Aorta (tissue), 5 donors: ENCODE results near the gene CPN2. TPM values are rescaled to one million over a fixed set of nuclear protein-coding genes. Genes with fewer than 3 reads are reported as not detected.
A peak's percentile ranks its signal among the peaks of the same experiment; 100 is the strongest.

ENCODE experiments used
- ATAC-seq: fragments of 200-7000 bp; cut with Tn5 transposase; one replicate; pipeline ENCODE4 v1.9.1; 2022; ENCODE audit warnings: moderate library complexity; ENCODE audit not compliant: low FRiP score
- DNase-seq, 2 donors: peaks; one replicate each; pipeline ENCODE4 v3.0.0-alpha.2; 2020
- H3K27ac ChIP-seq, 2 donors: one replicate each; pipeline ENCODE4 v1.5.1; 2013; ENCODE audit warnings: low read length in 2 of 2, mild to moderate bottlenecking in 2 of 2, moderate library complexity in 2 of 2, control low read depth in 1 of 2, inconsistent platforms in 1 of 2, low read depth in 1 of 2
- H3K27me3 ChIP-seq, 2 donors: one replicate each; pipeline ENCODE4 v1.6.1; 2013; ENCODE audit warnings: control low read depth in 1 of 2, low read length in 1 of 2, mild to moderate bottlenecking in 1 of 2, moderate library complexity in 1 of 2; ENCODE audit not compliant: insufficient read depth in 2 of 2, control insufficient read depth in 1 of 2
- H3K36me3 ChIP-seq, 2 donors: one replicate each; pipeline ENCODE4 v1.6.1; 2013; ENCODE audit warnings: control low read depth in 1 of 2, low read length in 1 of 2, mild to moderate bottlenecking in 1 of 2; ENCODE audit not compliant: insufficient read depth in 2 of 2, control insufficient read depth in 1 of 2
- H3K4me1 ChIP-seq, 2 donors: one replicate each; pipeline ENCODE4 v1.6.1; 2013; ENCODE audit warnings: low read length in 2 of 2, control low read depth in 1 of 2, mild to moderate bottlenecking in 1 of 2, moderate library complexity in 1 of 2; ENCODE audit not compliant: insufficient read depth in 2 of 2, control insufficient read depth in 1 of 2
- H3K4me3 ChIP-seq, 2 donors: one replicate each; pipeline ENCODE4 v1.5.1; 2013; ENCODE audit warnings: low read length in 2 of 2, control low read depth in 1 of 2, mild to moderate bottlenecking in 1 of 2
- H3K9me3 ChIP-seq: one replicate; pipeline ENCODE4 v1.6.1; 2013; ENCODE audit warnings: mild to moderate bottlenecking, low read length; ENCODE audit not compliant: control insufficient read depth
- WGBS, 2 donors: extraction: QIAGEN DNeasy Blood & Tissue Kit; methylation state at CpG; one replicate each; pipeline ENCODE4 v1.1.7; 2013; 5-methylcytosine and 5-hydroxymethylcytosine counted together
- intact Hi-C, 2 donors: fragments of 100-400 bp; cut with DNase I; formaldehyde crosslinking; loops; one replicate each; pipeline versions ENCODE4 v1.14.2 to v1.15.0; 2022
- polyA plus RNA-seq, 2 donors: library from polyadenylated mRNA; stranded (reverse); fragments of 200-250 nt; gene quantifications; one replicate each; pipeline ENCODE4 v1.2.3, GENCODE V29; 2013
- total RNA-seq, 2 donors: library from RNA; stranded (reverse); fragmentation: NEBNext Ultra II Directional; extraction: Animal tissue kit (Norgen Biotek cat#: 25700); gene quantifications; one replicate each; pipeline ENCODE4 v1.2.1, GENCODE V29; 2021
- donor health status: healthy with polysubstance abuse.
- donor health status: Bipolar disorder and iron deficiency.
- donor health status: DM: no; HTN: no; CAD: no.
- donor health status: DM: no; HTN: no; CAD: no.
- donor health status: DM: yes; HTN: yes; CAD: no.

Gene CPN2
- total and polyA plus RNA-seq, 4 donors, result not detected

DNA sequence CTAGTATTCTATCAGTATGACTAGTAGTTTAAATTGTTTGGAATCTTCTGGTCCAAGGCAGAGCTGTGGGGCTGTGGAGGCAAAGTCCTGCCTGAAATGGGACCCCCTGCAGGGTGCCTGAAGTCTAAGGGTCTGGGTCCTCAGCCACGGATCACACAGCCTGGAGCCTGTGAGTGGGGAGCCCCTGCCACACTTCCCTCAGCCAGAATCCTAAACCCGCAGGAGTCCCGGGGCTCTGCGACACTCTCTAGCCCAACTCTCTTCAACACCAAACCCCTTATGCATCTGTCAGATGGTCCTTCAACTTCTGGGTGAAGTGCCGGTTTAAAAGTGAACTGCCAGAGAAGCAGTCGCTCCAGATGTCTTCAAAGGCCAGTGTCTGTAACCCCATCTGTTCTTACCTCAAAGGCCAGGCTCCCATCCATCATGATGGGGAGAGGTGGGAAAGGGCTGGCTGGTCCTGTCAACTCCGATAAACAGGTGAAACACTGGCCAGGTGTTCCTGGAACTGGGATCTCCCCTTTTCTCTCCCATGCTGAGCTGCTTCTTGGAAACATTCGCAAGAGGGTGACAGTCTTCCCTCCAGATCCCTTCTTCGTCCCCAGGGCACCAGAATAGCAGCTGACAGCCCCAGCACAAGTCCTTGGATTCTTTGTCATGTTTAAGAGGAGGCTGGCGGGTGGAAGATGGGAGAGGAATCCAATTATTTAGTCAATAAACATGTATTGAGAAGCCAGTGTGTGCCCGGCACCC is 45.6 kb downstream of the CPN2 start:
- no peaks in the 10 kb centered on the region for H3K4me1 ChIP-seq
- 94 to 97% methylated on average over 11 of the region's 11 CpGs for WGBS, 2 donors

DNA sequence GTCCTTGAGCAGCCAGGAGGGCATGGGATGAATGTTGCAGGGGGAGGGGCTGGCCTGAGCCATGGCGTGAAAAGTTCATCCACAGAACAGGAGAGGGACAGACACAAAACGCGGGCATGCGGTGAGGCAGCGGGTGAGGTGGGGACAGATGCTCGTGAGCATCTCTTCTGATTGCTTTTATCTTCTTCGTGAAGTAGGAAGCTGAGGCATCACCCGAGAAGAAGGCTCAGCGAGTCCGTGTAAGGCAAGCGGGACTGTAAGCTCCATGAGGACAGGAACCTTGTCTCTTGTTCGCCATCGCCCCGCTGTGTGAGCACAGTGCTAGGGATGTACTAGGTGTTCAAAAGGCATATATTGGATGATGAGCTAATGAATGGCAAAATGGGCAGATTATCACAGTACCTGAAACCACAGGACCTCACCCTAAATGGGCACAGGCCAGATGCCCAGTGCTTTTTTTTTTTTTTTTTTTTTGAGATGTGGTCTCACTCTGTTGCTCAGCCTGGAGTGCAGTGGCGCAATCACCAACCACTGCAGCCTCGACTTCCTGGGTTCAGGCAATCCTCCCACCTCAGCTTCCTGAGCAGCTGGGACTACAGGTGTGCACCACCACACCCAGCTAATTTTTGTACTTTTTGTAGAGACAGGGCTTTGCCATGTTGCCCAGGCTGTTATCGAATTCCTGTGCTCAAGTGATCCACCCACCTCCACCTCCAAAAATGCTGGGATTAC is 46.8 kb downstream of the CPN2 start:
- Histone ChIP-seq H3K9me3 (no peaks in the 10 kb centered on the region), H3K27me3 (no peaks in the 10 kb centered on the region), H3K4me1 (no peaks in the 10 kb centered on the region), H3K27ac (no peak overlapping the region), H3K36me3 (no peaks in the 10 kb centered on the region), H3K4me3 (no peak overlapping the region)
- intact Hi-C loops, result loop anchor here in 1 of 2 donors (5.0 kb wide), 1 partner anchor 167 kb away; the partner anchor contains the start of gene HES1
- no peak for ATAC-seq
- 95 to 97% methylated on average over 17 of the region's 17 CpGs for WGBS, 2 donors
- peak in 1 of 2 donors; percentile 66 for DNase-seq

More for the DNA sequence above, 45.6 kb downstream of the CPN2 start:
- ATAC-seq, result no peak
- intact Hi-C loops, result no loop called here
- peak in 1 of 2 donors; percentile 44 for DNase-seq
- H3K27ac ChIP-seq, result no peak overlapping the region
- no peaks in the 10 kb centered on the region for H3K9me3 ChIP-seq
- H3K4me3 ChIP-seq, result no peak overlapping the region
- no peaks in the 10 kb centered on the region for H3K27me3 ChIP-seq
- H3K36me3 ChIP-seq, result no peaks in the 10 kb centered on the region

DNA sequence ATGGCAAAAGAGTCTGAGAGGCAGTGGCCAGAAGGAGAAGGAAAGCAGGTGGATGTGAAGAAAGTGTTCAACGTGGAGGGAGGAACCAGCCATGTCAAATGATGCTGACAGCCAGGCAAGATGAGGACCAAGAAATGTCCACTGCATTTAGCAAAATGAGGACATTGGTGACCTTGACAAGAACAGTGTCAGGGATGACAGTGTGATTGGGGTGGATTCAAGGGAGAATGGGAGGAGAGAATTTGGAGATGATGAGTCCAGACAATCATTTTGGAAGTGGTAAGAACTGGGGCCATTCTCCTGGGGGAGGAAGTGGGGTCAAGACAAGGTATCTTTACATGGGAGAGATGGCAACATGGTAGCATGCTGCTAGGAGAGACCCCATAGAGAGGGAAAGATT is 47.4 kb downstream of the CPN2 start:
- Histone ChIP-seq H3K9me3 (no peaks in the 10 kb centered on the region), H3K27me3 (no peaks in the 10 kb centered on the region), H3K36me3 (no peaks in the 10 kb centered on the region), H3K4me3 (no peak overlapping the region), H3K4me1 (no peaks in the 10 kb centered on the region), H3K27ac (no peak overlapping the region)
- intact Hi-C loops, result loop anchor here in 1 of 2 donors (5.0 kb wide), 1 partner anchor 166 kb away; the partner anchor contains the start of gene HES1
- ATAC-seq, result no peak
- WGBS, 2 donors, result 84 to 91% methylated on average over 1 of the region's 1 CpG
- DNase-seq, result no peak

DNA sequence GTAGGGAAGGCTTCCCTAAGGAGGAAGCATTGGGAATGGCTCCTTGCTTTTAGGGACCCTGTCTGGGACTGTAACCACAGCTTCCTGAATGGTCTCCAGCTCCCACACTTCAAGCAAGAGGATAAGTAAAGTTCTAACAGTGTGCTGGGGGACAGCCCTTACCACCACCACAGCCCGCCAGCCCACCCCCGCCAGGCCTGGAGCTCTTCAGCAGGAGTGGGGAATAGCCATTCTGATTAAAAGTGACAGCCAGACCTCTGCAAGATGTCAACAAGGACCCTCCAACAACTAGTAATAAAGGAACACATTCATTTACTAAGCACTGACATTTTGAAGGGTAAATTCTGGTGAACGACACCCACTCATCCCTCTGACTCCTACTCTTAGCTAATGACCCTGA is 49.4 kb downstream of the CPN2 start:
- Histone ChIP-seq H3K4me3 (no peak overlapping the region), H3K9me3 (no peaks in the 10 kb centered on the region), H3K27ac (no peak overlapping the region), H3K4me1 (no peaks in the 10 kb centered on the region), H3K36me3 (no peaks in the 10 kb centered on the region), H3K27me3 (no peaks in the 10 kb centered on the region)
- DNase-seq (peak in 1 of 2 donors; percentile 42), ATAC-seq (no peak)
- intact Hi-C loops, result loop anchor here in 1 of 2 donors (5.0 kb wide), 1 partner anchor 164 kb away; the partner anchor contains the start of gene HES1
- WGBS, 2 donors, result 97 to 100% methylated on average over 3 of the region's 3 CpGs

GRCh38 chr3:194300936-194301335 is 50.2 kb downstream of the CPN2 start:
- DNase-seq (peak in 1 of 2 donors; percentile 51), ATAC-seq (no peak)
- WGBS, 2 donors, result 95 to 96% methylated on average over 6 of the region's 6 CpGs
- no peaks in the 10 kb centered on the region for H3K36me3 ChIP-seq
- H3K4me1 ChIP-seq, result no peaks in the 10 kb centered on the region
- no peak overlapping the region for H3K27ac ChIP-seq
- no peak overlapping the region for H3K4me3 ChIP-seq
- intact Hi-C loops, result loop anchor here in 1 of 2 donors (5.0 kb wide), 1 partner anchor 164 kb away; the partner anchor contains the start of gene HES1
- no peaks in the 10 kb centered on the region for H3K27me3 ChIP-seq
- H3K9me3 ChIP-seq, result no peaks in the 10 kb centered on the region

- DNase-seq, result peak; percentile 86 to 92
- Histone ChIP-seq H3K27ac (no peak overlapping the region), H3K36me3 (no peaks in the 10 kb centered on the region), H3K4me1 (no peaks in the 10 kb centered on the region), H3K9me3 (no peaks in the 10 kb centered on the region), H3K4me3 (no peak overlapping the region), H3K27me3 (no peaks in the 10 kb centered on the region)
- ATAC-seq, result peak; percentile 89
- intact Hi-C loops, result loop anchor here in 1 of 2 donors (5.0 kb wide), 1 partner anchor 163 kb away; the partner anchor contains the start of gene HES1
- WGBS, 2 donors, result 44 to 45% methylated on average over 13 of the region's 13 CpGs
Observed at GRCh38 chr3:194300382-194300758, 50.8 kb downstream of the CPN2 start.

DNA sequence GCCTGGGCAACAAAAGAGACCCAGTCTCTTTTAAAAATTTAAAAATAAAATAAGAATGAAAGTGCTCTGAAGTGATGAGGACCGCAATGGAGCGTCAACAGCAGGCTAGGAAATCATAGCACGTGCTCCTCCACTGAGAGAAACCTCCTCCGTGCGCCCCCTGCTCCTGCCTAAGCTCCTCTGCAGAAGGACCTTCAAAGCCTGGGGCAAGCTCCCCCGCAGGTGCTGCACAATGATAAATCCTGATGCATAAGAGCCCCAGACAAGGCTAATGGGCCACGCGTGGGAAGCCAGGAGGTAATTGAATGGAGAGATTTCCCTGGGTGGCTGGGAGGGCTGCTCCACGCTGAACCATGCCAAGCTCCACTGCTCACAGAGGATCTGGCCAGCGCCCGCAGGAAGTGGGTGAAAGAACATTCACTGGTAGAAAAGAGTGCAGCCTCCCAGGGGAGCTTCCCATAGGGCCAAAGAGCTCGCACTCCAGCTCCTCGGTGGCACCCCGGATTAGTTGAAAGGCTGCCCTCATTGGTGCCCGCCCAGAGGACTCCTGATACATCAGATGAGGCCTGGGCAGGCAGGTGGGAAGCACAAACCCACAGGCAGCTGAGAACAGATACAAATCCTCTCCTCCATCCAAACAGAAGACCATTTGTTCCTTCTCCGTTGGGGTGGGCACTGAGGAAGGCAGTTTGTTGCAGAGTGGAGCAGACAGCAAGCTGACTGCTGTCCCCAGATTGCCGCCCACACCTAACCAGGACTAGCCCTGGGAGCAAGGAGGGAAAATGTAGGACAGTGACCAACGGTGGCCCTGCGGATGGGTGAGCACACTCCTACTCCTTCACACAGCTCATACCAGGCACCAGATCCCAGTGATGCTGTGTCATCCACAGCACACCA is 52.5 kb downstream of the CPN2 start:
- Histone ChIP-seq H3K36me3 (no peaks in the 10 kb centered on the region), H3K9me3 (no peaks in the 10 kb centered on the region), H3K27me3 (no peaks in the 10 kb centered on the region), H3K4me3 (no peak overlapping the region), H3K27ac (no peak overlapping the region), H3K4me1 (no peaks in the 10 kb centered on the region)
- intact Hi-C loops, result no loop called here
- DNase-seq, result peak in 1 of 2 donors; percentile 72
- ATAC-seq, result no peak
- 46 to 53% methylated on average over 19 of the region's 19 CpGs for WGBS, 2 donors
